HCT116 (cell line): ENCODE measurements around the gene CSGALNACT2. TPM values are rescaled to one million over a fixed set of nuclear protein-coding genes. Genes with fewer than 3 reads are reported as not detected.
A peak's percentile ranks its signal among the peaks of the same experiment; 100 is the strongest.

ENCODE experiments used
- ATAC-seq: fragments of 200-7000 bp; cut with Tn5 transposase; 2 replicates; pipeline ENCODE4 v1.9.1; 2020; ENCODE audit warnings: mild to moderate bottlenecking, moderate library complexity
- BruUV-seq: library from RNA; stranded (reverse); fragments of 400-500 nt; replicated peaks from 2 replicates; lab custom pipeline; 2021; lab: Mats Ljungman, UMichigan
- CTCF ChIA-PET: fragments of 300-600 bp; sonication (Branson Sonifier 250); formaldehyde crosslinking; loops from one replicate; lab custom pipeline; 2021; ENCODE audit warnings: antibody characterized with exemption; lab: Charles Lee
- POLR2A ChIA-PET: fragments of 300-600, 350-600 bp; sonication (Branson Sonifier 250); formaldehyde crosslinking; loops from one replicate; lab custom pipeline; 2021; ENCODE audit warnings: antibody characterized with exemption; lab: Charles Lee
- RAD21 ChIA-PET, 2 experiments: fragments of 300-600 bp; sonication (Branson Sonifier 250); formaldehyde crosslinking; loops; one replicate each; lab custom pipeline; 2023; ENCODE audit warnings: low total read pairs in 2 of 2; ENCODE audit not compliant: uncharacterized antibody in 2 of 2, unreplicated experiment in 2 of 2, low non-redundant PET in 1 of 2; lab: Charles Lee
- DNase-seq: peaks from one replicate; pipeline ENCODE4 v3.0.0-alpha.2; 2010; ENCODE audit warnings: low read depth, low spot score
- H2AFZ ChIP-seq: fragments of 200-600 bp; shearing (Covaris generic), sonication (generic); 2 replicates; pipeline ENCODE4 v1.6.1; 2017; ENCODE audit warnings: low read depth, mixed run types, mixed read lengths, antibody characterized with exemption, low read length; ENCODE audit not compliant: poor library complexity, severe bottlenecking
- H3K27ac ChIP-seq: 2 replicates; pipeline ENCODE4 v1.5.1; 2012; ENCODE audit warnings: low read depth, low read length
- H3K27me3 ChIP-seq: fragments of 200-600 bp; sonication (generic); 2 replicates; pipeline ENCODE4 v1.6.1; 2016; ENCODE audit warnings: mixed run types, low read length, mixed read lengths; ENCODE audit not compliant: insufficient read depth
- H3K36me3 ChIP-seq, 2 experiments: fragments of 200-500 bp in 1 of 2; fragments of 200-600 bp in 1 of 2; sonication (Bioruptor generic) in 1 of 2; sonication (generic) in 1 of 2; 2 replicates each; pipeline versions ENCODE4 v1.5.1 to v1.6.1; 2014 to 2016; ENCODE audit warnings: low read length in 2 of 2, inconsistent platforms in 1 of 2, mixed read lengths in 1 of 2, mixed run types in 1 of 2; ENCODE audit not compliant: insufficient read depth in 2 of 2, control insufficient read depth in 1 of 2
- H3K4me1 ChIP-seq, 2 experiments: fragments of 200-600 bp in 1 of 2; sonication (generic) in 1 of 2; 2 replicates each; pipeline versions ENCODE4 v1.5.1 to v1.6.1; 2012 to 2017; ENCODE audit warnings: low read length in 2 of 2, inconsistent platforms in 1 of 2, mild to moderate bottlenecking in 1 of 2, mixed read lengths in 1 of 2, mixed run types in 1 of 2, moderate library complexity in 1 of 2; ENCODE audit not compliant: insufficient read depth in 2 of 2, control insufficient read depth in 1 of 2
- H3K4me2 ChIP-seq: fragments of 200-600 bp; sonication (generic); 2 replicates; pipeline ENCODE4 v1.6.1; 2017; ENCODE audit warnings: mixed run types, low read length, mixed read lengths
- H3K4me3 ChIP-seq, 2 experiments: fragments of 200-600 bp in 1 of 2; sonication (generic) in 1 of 2; replicated peaks in 1 of 2; 2 replicates each; pipeline ENCODE4 v1.5.1; 2011 to 2016; ENCODE audit warnings: low read length in 2 of 2, control low read depth in 1 of 2, low read depth in 1 of 2, mild to moderate bottlenecking in 1 of 2, mixed read lengths in 1 of 2, mixed run types in 1 of 2
- H3K79me2 ChIP-seq: fragments of 200-600 bp; sonication (generic); 2 replicates; pipeline ENCODE4 v1.6.1; 2017; ENCODE audit warnings: mild to moderate bottlenecking, mixed run types, low read length, moderate library complexity, mixed read lengths; ENCODE audit not compliant: insufficient read depth
- H3K9ac ChIP-seq: fragments of 200-600 bp; sonication (generic); 2 replicates; pipeline ENCODE4 v1.6.1; 2016; ENCODE audit warnings: low read length, mixed read lengths
- H3K9me2 ChIP-seq: fragments of 200-600 bp; sonication (generic), shearing (Covaris generic); 2 replicates; pipeline ENCODE4 v1.6.1; 2017; ENCODE audit warnings: mixed run types, mild to moderate bottlenecking, moderate library complexity; ENCODE audit not compliant: insufficient read depth
- H3K9me3 ChIP-seq, 2 experiments: fragments of 200-500 bp in 1 of 2; fragments of 200-600 bp in 1 of 2; sonication (Bioruptor generic) in 1 of 2; sonication (generic) in 1 of 2; 2 replicates each; pipeline ENCODE4 v1.6.1; 2014 to 2017; ENCODE audit warnings: low read length in 2 of 2, mixed read lengths in 2 of 2, inconsistent platforms in 1 of 2, low read depth in 1 of 2, mild to moderate bottlenecking in 1 of 2, mixed run types in 1 of 2, moderate library complexity in 1 of 2; ENCODE audit not compliant: control insufficient read depth in 1 of 2, insufficient read depth in 1 of 2
- H4K20me1 ChIP-seq: fragments of 200-600 bp; sonication (generic), shearing (Covaris generic); 2 replicates; pipeline ENCODE4 v1.6.1; 2017; ENCODE audit warnings: mixed run types, mild to moderate bottlenecking, moderate library complexity; ENCODE audit not compliant: insufficient read depth
- MAX ChIP-seq: IDR thresholded peaks from 2 replicates; pipeline ENCODE4 v1.6.1; 2012
- POLR2AphosphoS5 ChIP-seq: IDR thresholded peaks from 2 replicates; pipeline ENCODE4 v1.6.1; 2011; ENCODE audit warnings: mild to moderate bottlenecking, low read depth, low read length, moderate library complexity
- SIN3A ChIP-seq: IDR thresholded peaks from 2 replicates; pipeline ENCODE4 v1.6.1; 2012; ENCODE audit warnings: low read depth
- TCF7L2 ChIP-seq: IDR thresholded peaks from 2 replicates; pipeline ENCODE4 v1.7.0; 2011; ENCODE audit warnings: borderline replicate concordance, inconsistent platforms; ENCODE audit not compliant: insufficient read depth, insufficient read length; ENCODE audit errors: extremely low read depth
- ZBTB33 ChIP-seq: IDR thresholded peaks from 2 replicates; pipeline ENCODE4 v1.6.1; 2011; ENCODE audit warnings: mild to moderate bottlenecking, low read length, moderate library complexity; ENCODE audit not compliant: insufficient replicate concordance; ENCODE audit errors: extremely low read depth
- ZFX ChIP-seq: fragments of 450-650 bp; IDR thresholded peaks from 2 replicates; pipeline ENCODE4 v1.6.1; 2017
- intact Hi-C: fragments of 100-400 bp; cut with micrococcal nuclease; formaldehyde crosslinking; loops from 2 replicates; pipeline ENCODE4 v1.10.0; 2022
- total RNA-seq: library from RNA; stranded (reverse); gene quantifications from one replicate; pipeline ENCODE4 v1.2.1, GENCODE V29; 2021; ENCODE audit not compliant: unreplicated experiment

Gene CSGALNACT2
- total RNA-seq, 1 experiment from 2014 or later: 9.9 TPM

DNA sequence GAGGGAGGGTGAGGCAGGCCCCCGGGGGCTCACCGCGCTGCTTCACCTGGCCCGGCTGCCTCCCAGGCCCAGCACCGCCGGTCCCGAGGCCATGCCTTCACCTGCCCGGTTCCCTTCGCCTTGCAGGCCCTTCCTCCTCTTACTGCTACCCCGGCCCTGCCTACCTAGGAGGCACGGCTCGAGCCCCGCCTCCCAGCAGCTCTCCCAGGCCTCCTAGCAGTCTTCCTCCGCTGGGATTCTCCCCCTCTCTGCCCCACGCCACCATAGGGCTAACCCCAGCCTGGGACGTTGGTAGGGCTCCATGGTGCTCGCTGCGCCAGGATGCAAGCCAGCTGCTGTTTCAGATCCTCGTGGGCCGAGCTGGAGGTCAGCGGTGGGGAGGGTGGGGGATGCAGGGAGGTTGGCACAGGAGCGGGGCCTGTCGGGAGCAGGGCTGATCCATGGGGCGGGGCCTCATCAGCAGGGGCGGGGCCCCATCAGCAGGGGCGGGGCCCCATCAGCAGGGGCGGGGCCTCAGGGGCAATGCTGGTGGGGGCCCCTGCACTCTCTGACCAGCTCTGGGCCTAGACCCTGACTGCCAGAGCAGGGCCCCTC is 65.3 kb downstream of the CSGALNACT2 start:
- Histone ChIP-seq H3K4me3 (peak overlapping the region; percentile 69 to 75), H3K9me3 (no peaks in the 10 kb centered on the region), H4K20me1 (no peaks in the 10 kb centered on the region), H3K27me3 (no peaks in the 10 kb centered on the region), H3K36me3 (peaks cover 14 to 19% of the 10 kb centered on the region in 2 experiments; a peak in 3 of 4 replicates), H3K27ac (peak overlapping the region; percentile 87), H3K9ac (peak overlapping the region; percentile 69), H3K4me2 (peak overlapping the region; percentile 96), H3K9me2 (no peaks in the 10 kb centered on the region), H3K4me1 (peaks cover 21 to 37% of the 10 kb centered on the region in 2 experiments; a peak in 3 of 4 replicates), H3K79me2 (no peaks in the 10 kb centered on the region), H2AFZ (peak overlapping the region; percentile 61)
- ChIA-PET RAD21 (no interaction called here), CTCF (interaction anchor here (0.6 to 4.6 kb wide), 20 partner anchors 10 to 388 kb away, joined by 3 to 40 read pairs (median 5); no protein-coding TSS in a partner anchor), POLR2A (interaction anchor here (0.5 to 1.3 kb wide), 6 partner anchors 11 to 260 kb away, joined by 3 to 5 read pairs (median 4); no protein-coding TSS in a partner anchor)
- BruUV-seq: no TSS peak
- ATAC-seq (peak; percentile 76), DNase-seq (peak; percentile 58)
- intact Hi-C loops: loop anchor here (2.0 to 10.0 kb wide), 4 partner anchors 59 to 339 kb away; no protein-coding TSS in a partner anchor
- peak; percentile 39; the same call in 1 of the 2 replicates for TF ChIP-seq MAX
- TF ChIP-seq ZBTB33: no peak
- peak; percentile 65; the same call in 1 of the 2 replicates for TF ChIP-seq ZFX
- no peak for TF ChIP-seq SIN3A
- no peak for TF ChIP-seq TCF7L2
- peak; percentile 58 for TF ChIP-seq POLR2AphosphoS5
